Limb (tissue), 2 donors: ENCODE results near the gene STUB1.

Source experiments
- DNase-seq, 2 donors: peaks; one replicate each; pipeline ENCODE4 v3.0.0-alpha.2; 2016; ENCODE audit errors: extremely low spot score in 2 of 2

STUB1 gene

GRCh38 chr16:694187-694862 is 14.1 kb downstream of the STUB1 start:
- no peak for DNase-seq

- no peak for DNase-seq
Observed at GRCh38 chr16:694863-695354, 14.7 kb downstream of the STUB1 start.

DNA sequence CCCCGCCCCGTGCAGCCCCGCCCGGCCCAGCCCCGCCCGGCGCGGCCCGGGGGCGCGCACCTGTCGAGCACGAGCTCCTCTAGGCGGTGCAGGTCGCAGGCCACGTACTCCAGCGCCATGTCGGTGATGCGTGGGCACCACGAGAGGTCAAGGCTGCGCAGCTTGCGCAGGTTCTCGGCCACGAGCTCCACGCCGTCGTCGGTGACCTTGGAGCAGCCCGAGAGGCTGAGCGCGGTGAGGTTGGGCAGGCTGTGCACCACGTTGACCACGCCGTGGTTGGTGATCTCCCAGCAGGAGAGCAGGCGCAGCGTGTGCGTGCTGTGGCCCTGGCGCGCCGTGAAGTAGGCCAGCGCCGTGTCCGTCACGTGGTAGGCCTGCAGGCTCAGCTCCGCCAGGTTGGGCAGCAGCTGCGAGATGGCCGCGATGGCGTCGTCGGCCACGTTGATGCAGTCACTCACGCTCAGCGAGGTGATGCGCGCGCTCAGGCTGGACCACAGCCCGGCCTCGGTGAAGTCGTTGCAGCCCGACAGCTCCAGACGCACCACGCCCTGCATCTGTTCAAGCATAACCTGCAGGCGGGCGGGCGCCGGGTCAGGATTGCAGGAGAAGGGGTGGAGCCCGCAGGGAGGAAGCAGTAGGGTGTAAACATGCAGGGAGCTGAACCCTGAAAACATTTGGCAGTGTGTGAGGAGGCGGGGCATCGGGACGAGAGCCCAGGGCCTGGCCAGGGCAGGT is 15.3 kb downstream of the STUB1 start:
- no peak for DNase-seq

DNA sequence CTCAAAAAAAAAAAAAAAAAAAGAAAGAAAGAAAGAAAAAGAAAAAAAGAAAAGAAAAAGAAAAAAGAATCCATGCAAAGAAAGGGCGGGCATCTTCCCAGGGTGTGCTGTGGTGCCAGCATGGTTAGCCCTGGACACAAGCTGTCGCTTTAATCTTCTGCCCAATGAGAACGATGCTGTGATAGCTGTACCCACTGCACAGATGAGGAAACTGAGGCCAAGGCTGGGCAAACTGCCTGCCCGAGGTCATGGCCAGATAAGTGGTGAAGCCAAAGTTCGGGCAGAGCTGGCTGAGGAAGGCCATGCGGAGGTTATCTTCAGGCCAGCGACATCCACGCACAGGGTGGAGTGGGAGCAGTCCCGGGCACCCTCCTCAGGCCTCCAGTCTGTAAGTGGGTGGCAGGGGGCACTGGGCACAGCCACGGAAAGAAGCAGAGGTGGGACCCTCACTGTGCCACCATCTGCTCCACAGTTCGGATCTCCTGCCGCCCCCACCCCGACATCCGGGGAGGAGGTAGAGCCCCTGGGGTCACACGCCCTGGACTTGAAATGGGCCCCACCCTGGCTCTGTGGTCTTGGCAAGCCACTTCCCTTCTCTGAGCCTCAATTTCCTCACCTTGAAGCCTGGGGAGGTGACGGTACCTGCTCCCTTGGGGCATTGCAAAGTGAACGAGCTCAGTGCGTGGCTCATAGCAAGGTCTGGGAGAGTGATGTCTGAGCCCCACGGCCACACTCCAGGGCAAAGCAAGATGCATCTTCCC is 18.9 kb downstream of the STUB1 start:
- DNase-seq: no peak

DNA sequence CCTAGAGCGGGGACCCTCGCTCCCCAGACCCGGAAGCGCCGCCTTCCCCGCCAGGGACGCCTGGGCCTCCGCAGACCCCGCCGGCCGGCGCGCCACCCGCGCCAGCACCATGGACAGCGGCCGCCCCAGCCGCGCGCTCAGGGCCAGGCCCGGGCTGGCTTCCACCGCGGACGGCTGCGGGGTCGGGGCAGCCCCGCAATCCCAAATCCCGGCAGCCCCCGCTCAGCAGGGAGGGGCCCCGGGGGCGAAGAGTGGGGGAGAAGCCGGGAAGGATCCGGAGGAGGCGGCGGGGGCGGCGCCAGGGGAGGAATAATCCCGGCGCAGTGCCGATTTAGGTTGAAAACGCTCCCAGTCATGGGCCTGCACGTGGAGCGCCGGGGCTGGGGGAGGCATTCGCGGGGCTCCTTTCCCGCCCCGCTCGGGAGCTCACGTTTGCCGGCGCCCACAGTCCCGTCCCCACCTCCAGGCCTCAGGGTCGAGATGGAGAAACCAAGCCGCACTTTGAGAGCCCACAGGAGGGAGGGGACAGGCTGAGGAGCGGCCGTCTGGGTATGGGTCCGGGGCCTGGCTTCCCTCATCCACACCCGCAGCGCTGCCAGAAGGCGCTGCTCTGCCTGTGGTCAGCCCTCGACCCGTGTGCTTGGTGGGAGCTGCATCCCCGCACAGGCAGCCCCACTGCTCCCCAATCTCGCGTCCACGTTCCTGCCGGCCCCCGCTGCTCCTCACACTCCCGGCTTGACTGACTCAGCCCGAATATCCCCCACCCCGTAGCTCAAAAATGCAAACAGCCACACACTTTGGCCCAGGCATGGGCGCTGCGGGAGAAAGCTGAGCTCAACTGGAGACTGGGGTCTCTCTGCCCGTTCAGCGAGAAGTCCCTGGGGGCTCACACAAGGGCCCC is 20.7 kb downstream of the STUB1 start:
- DNase-seq: peak in 1 of 2 donors; percentile 78

DNA sequence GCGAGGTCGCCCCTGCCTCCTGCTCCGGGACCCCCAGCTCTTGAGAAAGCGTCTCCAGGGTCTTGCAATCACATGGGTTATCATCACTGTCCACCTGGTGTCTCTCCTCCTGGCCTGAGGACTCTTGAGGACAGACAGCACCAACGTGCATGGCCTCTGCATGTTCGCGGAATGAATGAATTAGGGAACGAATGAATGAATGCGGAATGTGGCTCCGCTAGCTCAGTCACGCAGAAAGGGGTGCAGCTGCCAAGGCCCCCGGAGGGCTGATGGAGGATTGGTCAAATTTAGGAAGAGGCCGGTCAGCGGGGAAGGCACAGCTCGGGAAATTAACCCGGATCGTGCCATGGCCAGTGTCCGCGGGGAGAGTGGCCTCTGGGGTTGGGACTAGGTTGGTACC is 22.1 kb downstream of the STUB1 start:
- no peak for DNase-seq

GRCh38 chr16:703406-703805 is 23.2 kb downstream of the STUB1 start:
- no peak for DNase-seq

- DNase-seq: no peak
Observed at GRCh38 chr16:704047-704446, 23.8 kb downstream of the STUB1 start.

DNA sequence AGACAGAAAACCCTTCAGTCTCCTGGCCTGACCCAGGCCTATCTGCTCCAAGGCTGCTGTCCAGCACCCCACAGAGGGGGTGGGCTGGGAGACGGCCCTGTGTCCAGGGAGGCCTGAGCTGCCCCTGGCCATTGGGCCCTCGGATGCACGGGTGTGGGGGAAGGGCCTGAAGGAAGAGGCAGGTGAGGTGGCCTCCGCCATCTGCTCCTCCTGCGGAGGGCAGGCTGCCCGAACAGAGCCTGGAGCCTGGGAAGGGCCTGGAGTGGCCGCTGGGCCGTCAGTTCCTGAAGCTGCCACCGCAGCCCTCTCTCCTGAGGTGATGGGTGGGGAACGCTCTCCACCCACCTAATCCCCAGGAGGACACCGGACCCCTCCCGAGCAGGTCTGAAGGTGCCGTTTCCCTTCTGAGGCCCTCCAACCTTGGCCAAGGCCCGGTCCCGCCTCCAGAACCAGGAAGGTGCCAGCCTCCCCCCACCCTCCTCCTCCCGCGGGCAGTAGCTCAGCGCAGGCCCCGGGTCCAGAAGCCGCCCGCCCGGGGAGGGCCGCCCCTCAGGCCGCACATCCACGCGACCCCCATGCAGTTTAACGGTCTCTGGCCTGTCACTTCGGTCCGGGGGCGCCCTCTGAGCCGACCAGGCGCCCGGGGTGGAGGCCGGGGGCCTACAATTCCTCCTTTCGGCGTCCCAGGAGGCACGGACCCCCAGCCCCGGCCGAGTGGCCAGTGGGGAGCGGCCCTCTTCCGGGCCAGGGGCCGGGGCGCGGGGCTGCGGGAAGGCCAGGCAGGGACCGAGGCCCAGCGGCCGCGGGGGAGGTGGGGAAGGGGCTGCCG is 24.6 kb downstream of the STUB1 start:
- DNase-seq: no peak

GRCh38 chr16:705431-706188 is 25.4 kb downstream of the STUB1 start, which contains the start of gene FBXL16:
Gene FBXL16, minus strand, starts transcription at chr16:705801. Its CDS starts 8,396 bp downstream, at chr16:697405.
- peak in 1 of 2 donors; percentile 81 for DNase-seq

- DNase-seq: no peak
Observed at GRCh38 chr16:706189-707061, 26.2 kb downstream of the STUB1 start.

DNA sequence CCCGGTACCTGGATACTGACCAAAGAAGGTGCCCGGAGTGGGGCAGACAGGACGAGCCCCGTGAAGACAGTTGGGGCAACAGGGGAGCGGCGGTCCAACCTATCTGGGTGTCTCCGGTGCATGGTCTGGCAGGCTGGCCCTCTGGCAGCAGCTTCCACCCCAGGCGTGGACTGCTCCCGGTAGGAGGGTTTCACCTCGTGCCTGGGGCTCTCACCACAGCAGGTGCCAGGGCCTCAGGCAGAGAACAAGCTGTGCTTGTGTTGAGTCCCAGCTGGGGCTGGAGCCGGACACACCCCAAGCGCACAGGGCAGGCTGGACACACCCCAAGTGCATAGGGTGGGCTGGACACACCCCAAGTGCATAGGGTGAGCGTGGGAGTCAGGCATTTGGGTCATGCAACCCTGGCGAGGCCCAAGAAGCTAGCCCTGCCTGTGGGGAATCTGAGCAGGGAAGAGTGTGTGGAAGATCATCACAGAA is 26.9 kb downstream of the STUB1 start:
- no peak for DNase-seq

DNA sequence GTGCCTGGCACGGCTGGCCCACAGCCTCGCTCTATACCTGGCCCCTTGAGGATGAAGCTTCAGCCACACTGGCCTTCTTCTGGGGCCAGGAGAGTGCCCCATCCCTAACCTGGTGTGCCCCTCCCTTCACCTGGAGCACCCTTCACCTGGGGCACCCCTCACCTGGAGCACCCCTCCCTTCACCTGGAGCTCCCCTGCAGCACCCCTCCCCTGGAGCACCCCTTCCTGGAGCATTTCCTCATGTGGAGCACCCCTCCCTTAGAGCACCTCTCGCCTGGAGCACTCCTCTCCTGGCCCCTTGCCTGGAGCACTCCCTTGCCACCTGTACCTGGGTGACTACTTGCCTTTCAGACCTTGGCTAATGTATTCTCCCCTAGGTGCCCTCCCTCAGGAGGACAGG is 27.8 kb downstream of the STUB1 start:
- no peak for DNase-seq

DNA sequence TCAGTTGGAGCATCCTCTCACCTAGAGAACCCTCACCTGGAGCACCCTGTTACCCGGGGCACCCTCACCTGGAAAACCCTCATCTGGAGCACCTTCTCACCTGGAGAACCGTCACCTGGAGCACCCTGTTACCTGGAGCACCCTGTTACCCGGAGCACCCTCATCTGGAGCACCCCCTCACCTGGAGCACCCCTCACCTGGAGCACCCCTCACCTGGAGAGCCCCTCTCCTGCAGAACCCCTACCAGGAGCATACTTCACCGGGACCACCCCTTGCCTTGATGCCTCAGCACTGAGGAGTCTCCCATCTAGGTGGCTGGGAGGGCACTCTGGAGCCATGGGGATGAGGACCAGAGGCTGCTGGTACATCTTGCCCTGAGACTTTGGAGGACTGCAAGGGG is 28.7 kb downstream of the STUB1 start:
- no peak for DNase-seq

DNA sequence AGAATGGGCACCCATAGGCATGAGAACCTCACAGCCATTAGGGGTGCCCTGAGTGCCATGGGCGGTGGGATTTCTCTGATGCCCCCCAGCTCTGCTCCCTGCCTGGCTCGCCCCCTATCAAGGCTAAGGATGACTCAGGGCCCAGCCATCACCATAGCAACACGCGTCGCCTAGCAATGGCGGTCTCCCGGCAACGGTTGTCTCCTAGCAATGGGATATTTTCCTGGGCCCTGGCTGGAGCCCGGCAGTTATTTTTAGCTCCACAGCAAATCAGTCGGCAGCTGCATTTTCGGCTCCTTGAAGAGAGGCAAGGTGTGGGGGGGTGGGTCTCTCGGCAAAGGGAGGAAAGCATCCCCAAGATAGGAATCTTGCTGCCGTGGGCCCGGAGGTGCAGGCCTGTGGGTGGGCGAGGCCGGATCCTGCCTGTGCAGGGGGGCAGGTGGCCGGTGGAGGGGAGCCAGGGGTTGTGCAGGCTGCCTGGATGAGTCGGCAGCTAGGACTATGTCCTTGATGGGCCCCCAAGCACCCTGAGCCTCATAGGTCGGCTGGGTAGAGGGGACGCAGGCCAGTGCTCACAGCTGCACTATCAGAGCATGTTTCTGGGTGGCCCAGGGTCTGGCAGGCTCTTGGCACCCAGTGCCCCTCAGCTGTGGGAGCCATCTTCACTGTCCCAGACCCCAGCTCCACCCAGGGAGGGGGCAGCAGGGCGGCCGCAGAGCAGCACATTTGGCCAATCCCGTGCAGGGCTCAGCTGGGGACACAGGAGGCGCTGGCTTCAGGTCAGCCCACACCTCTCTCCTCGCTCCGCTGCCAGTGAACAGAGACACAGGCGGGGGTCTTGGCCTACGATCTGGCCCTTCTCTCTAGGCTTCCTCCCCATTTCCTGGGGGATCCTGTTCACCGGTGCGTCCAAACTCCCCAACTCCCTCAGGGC is 29.6 kb downstream of the STUB1 start:
- DNase-seq: peak; percentile 65 to 89

- DNase-seq: no peak
Observed at GRCh38 chr16:710500-711075, 30.4 kb downstream of the STUB1 start.

GRCh38 chr16:711084-711483 is 30.9 kb downstream of the STUB1 start:
- no peak for DNase-seq
